Chondrocyte (in vitro differentiated cells): Measurements from ENCODE around the gene EPS8. TPM values are rescaled to one million over a fixed set of nuclear protein-coding genes. Genes with fewer than 3 reads are reported as not detected.
A peak's percentile ranks its signal among the peaks of the same experiment; 100 is the strongest.
"Not testable (repeated sequence)": the region's sequence is repeated elsewhere in the genome, so short reads cannot be mapped to it uniquely, and the experiment has no call there.

ENCODE experiments used
- DNase-seq: peaks from one replicate; pipeline ENCODE4 v3.0.0; 2021; ENCODE audit warnings: mixed read lengths, low spot score
- H3K27ac Mint-ChIP-seq: one replicate; pipeline ENCODE4 v1.8.0; 2021; ENCODE audit warnings: mild to moderate bottlenecking, moderate library complexity, mixed read lengths; ENCODE audit not compliant: unreplicated experiment
- H3K27me3 Mint-ChIP-seq: 2 replicates; pipeline ENCODE4 v1.8.0; 2021; ENCODE audit warnings: low read depth, mixed read lengths
- H3K36me3 Mint-ChIP-seq: 2 replicates; pipeline ENCODE4 v1.8.0; 2021; ENCODE audit warnings: low read depth, mixed read lengths
- H3K4me1 Mint-ChIP-seq: 2 replicates; pipeline ENCODE4 v1.8.0; 2021; ENCODE audit warnings: low read depth, mild to moderate bottlenecking, mixed read lengths
- H3K4me3 Mint-ChIP-seq: one replicate; pipeline ENCODE4 v1.8.0; 2021; ENCODE audit warnings: mild to moderate bottlenecking, moderate library complexity, mixed read lengths; ENCODE audit not compliant: unreplicated experiment
- H3K9me3 Mint-ChIP-seq: 2 replicates; pipeline ENCODE4 v1.8.0; 2021; ENCODE audit warnings: low read depth, mixed read lengths
- total RNA-seq: library from RNA; stranded (reverse); gene quantifications from 3 replicates; pipeline ENCODE4 v1.2.1, GENCODE V29; 2021
- TF ChIP-seq, protein P1 (sequence below): fragments of 200-600 bp; sonication (generic); IDR thresholded peaks from 2 replicates; pipeline ENCODE4 v1.5.0; 2021; ENCODE audit warnings: antibody characterized with exemption, mild to moderate bottlenecking, moderate library complexity

The EPS8 gene
- total RNA-seq, 1 donor from 2014 or later = 114 TPM

DNA sequence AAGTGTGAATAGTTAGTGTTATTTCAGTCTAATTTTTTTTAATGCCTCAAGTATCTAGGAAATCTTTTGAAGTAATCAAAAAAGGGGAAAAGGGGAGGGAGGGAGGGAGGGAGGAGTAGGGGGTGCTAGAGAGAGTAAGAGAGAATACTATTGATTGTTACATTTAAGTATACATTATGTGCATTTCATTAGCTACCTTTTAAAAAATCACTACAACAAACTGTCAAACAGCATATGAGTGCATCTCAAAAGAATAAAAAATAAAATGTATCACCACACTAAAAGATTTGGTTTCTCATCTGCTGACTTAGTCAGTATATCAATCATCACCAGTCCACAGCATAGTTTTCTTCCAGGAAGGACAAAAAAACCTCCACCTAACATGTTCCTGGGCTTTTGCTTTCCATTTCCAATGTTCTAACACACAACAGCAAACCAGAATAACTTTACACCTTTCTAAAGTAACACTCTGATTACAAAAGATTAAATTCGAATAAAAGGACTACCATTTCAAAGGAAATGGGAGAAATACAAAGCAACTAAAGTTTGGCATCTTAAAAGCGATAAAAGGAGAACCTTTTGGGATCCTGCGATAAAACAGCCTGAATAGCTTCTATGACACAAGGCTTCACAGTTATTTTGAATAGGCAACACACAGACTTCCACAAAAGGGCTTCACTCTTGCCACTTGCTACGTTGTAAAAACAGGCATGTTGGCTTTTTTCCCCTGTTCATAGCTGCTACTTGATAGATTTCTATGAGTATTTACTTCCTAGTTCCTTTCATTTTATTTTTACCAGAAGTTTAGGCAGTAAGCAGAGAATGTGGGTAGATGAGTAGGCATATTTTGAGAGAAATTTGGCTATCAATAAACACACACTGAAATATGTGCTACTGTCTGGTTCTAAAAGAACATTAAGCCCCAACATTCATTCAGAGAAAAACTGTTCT, 160.9 kb downstream of the EPS8 start:
- TF ChIP-seq, protein P1, sequence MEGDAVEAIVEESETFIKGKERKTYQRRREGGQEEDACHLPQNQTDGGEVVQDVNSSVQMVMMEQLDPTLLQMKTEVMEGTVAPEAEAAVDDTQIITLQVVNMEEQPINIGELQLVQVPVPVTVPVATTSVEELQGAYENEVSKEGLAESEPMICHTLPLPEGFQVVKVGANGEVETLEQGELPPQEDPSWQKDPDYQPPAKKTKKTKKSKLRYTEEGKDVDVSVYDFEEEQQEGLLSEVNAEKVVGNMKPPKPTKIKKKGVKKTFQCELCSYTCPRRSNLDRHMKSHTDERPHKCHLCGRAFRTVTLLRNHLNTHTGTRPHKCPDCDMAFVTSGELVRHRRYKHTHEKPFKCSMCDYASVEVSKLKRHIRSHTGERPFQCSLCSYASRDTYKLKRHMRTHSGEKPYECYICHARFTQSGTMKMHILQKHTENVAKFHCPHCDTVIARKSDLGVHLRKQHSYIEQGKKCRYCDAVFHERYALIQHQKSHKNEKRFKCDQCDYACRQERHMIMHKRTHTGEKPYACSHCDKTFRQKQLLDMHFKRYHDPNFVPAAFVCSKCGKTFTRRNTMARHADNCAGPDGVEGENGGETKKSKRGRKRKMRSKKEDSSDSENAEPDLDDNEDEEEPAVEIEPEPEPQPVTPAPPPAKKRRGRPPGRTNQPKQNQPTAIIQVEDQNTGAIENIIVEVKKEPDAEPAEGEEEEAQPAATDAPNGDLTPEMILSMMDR = no peak
- Mint-ChIP-seq H3K36me3 (peaks cover 31% of the 10 kb centered on the region), H3K27me3 (no peaks in the 10 kb centered on the region), H3K27ac (peak overlapping the region; percentile 100), H3K4me3 (peak overlapping the region; percentile 45), H3K4me1 (peaks cover 78% of the 10 kb centered on the region), H3K9me3 (no peaks in the 10 kb centered on the region)
- DNase-seq = no peak

DNA sequence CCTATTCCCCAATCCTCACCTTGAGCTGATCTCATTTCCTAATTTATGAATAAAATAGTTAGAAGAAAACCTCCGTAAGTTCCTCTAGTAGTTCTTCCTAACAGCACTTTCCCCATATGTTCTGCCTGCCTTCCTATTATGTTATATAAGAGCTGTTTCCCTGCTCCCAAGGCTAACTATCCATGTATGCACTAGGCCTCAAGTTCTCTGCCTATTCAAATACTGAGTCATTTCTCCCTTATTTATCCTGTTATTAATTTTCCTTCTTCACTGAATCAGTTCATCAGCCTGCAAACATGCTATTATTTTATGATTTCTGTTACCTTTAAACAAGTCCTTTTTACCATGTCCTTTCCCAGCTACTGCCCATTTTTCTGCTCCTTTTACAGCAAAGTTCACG, 164.1 kb downstream of the EPS8 start:
- TF ChIP-seq, protein P1 = no peak
- Mint-ChIP-seq H3K4me1 (peaks cover 73% of the 10 kb centered on the region), H3K36me3 (peaks cover 31% of the 10 kb centered on the region), H3K4me3 (no peak overlapping the region), H3K9me3 (no peaks in the 10 kb centered on the region), H3K27ac (peak overlapping the region; percentile 56), H3K27me3 (no peaks in the 10 kb centered on the region)
- DNase-seq = no peak

DNA sequence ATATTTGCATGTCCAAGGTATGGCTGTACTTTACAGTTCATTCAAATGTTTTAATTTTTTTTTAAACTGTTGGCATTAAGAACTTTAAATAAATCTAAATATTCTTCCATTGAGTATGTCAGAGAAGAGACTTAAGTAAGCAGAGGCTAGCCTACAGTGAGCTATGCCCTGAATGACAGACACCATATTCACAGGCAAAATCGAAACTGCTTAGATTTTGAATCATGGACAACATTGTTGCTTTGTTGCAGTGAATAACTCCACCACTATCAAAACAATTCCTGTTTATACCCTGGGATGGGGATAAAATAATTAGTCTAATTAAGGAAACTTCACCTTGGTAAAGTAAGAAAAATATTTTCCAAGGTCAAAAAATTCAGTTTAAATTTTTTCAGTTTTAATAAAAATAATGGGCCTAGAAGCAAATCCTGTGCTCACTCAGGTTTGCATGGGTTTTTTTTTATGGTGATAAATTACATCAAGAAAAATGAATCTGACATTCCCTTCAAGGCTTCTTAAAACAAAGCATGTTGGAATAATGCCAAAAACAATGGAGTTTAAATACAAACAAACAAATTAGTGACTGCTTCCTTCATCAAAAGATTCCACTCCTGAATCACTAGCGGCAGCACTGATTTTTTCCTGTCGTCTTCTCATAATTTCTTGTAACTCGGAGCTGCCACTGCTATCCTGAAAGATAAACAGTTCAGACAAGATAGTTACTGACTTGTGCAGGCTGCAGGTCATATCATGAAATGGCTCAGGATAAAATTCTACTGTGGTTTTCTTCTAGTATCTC, 168.2 kb downstream of the EPS8 start:
- peaks cover 41% of the 10 kb centered on the region for H3K4me1 Mint-ChIP-seq
- H3K36me3 Mint-ChIP-seq = peaks cover 49% of the 10 kb centered on the region
- H3K27ac Mint-ChIP-seq = peak overlapping the region; percentile 22
- H3K4me3 Mint-ChIP-seq = no peak overlapping the region
- no peaks in the 10 kb centered on the region for H3K9me3 Mint-ChIP-seq
- no peaks in the 10 kb centered on the region for H3K27me3 Mint-ChIP-seq
- TF ChIP-seq, protein P1 = peak; percentile 8
- DNase-seq = no peak

DNA sequence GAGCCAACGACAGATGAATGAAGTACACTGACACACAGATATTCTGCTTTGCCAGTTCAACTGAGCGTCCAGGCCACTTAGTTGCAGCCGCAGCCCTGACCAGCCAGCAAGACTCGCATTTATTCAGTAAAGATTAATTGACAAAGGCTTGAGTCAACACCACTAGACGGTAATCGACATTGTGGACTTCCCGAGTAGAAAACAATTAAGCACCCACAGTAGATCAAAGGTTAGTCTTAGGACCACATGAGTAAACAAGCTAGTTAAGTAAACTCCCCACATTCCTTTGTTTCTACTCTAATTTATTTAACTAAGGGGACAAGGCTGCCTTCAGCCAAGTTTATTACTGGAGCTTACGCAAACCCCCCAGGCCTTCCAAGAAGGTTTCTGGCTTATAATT, 172.7 kb downstream of the EPS8 start:
- Mint-ChIP-seq H3K27ac (peak overlapping the region; percentile 17), H3K36me3 (peaks cover 44% of the 10 kb centered on the region), H3K9me3 (peaks cover 33% of the 10 kb centered on the region), H3K4me1 (peaks cover 43% of the 10 kb centered on the region)
- not testable (repeated sequence) for DNase-seq, H3K4me3 Mint-ChIP-seq, H3K27me3 Mint-ChIP-seq

DNA sequence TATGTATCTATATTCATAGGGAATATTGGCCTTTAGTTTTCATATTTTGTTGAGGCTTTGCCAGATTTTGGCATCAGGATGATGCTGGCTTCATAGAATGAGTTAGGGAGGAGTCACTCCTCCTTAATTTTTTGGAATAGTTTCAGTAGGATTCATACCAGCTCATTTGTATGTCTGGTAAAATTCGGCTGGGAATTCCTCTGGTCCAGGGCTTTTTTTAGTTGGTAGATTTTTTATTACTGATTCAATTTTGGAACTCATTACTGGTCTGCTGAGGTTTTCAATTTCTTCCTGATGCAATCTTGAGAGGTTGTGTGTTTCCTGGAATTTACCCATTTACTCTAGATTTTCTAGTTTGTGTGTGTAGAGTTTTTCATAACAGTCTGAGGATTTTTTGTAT, 175.2 kb downstream of the EPS8 start:
- no peaks in the 10 kb centered on the region for H3K27me3 Mint-ChIP-seq
- no peak for DNase-seq
- H3K36me3 Mint-ChIP-seq = peaks cover 31% of the 10 kb centered on the region
- peaks cover 26% of the 10 kb centered on the region for H3K4me1 Mint-ChIP-seq
- H3K9me3 Mint-ChIP-seq = peaks cover 33% of the 10 kb centered on the region
- TF ChIP-seq, protein P1 = no peak
- H3K27ac Mint-ChIP-seq = peak overlapping the region; percentile 67
- no peak overlapping the region for H3K4me3 Mint-ChIP-seq
